ENCODE measurements around the gene ACKR3. TPM values are rescaled to one million over a fixed set of nuclear protein-coding genes. Genes with fewer than 3 reads are reported as not detected.

The ACKR3 gene
- total and polyA plus RNA-seq, 10 of the 15 experiments (the other 5 are each of a cell fraction or from before 2014, with no cell fraction given): 3.0 to 154 (median 6.4) TPM

DNA sequence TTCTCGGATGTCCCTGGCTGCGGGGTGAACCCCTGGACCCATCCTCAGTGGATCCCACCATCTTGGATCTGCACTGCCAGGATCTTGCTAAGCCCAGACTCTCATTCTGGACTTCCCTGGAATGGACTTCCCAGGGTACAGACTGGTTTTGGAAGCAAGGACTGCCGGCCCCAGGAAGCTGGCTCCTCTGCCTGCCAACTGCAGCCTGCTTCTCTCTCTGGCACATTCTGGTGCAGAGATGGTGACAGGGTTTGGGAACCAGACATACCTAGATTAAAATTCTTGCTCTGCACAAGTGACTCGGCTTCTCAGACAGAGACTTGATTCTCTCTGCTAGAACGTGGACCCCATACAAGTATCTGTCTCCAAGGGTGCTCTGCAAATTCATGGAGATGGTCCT is 29.4 kb downstream of the ACKR3 start:
- in situ Hi-C loops (cut with MboI): no loop called here
- H3K27me3 ChIP-seq (replicated peaks in 1 of 2; ENCODE audit: control insufficient read depth in 2 of 2, insufficient read depth in 2 of 2, low read length in 1 of 2): no peaks in the 10 kb centered on the region

More for the DNA sequence above, 29.4 kb downstream of the ACKR3 start:
- DNase-seq (ENCODE audit: low read depth, low spot score): no peak
- RAD21 ChIA-PET (ENCODE audit: unreplicated experiment): interaction anchor here (2.3 kb wide), 1 partner anchor 30 kb away, joined by 5 read pairs; the partner anchor contains the start of gene ACKR3
- POLR2A ChIA-PET: no interaction called here
- intact Hi-C loops (cut with micrococcal nuclease; ENCODE audit: unreplicated experiment): no loop called here
- no peak overlapping the region for H3K27ac ChIP-seq (ENCODE audit: control insufficient read depth, insufficient read depth)
- H3K4me1 ChIP-seq (ENCODE audit: control insufficient read depth, insufficient read depth, low read length): no peaks in the 10 kb centered on the region
- H3K4me3 ChIP-seq: no peak overlapping the region
- H3K79me2 ChIP-seq (ENCODE audit: control insufficient read depth, insufficient read depth, low read length): no peaks in the 10 kb centered on the region
- FAIRE-seq: no peak
- H3K9ac ChIP-seq (ENCODE audit: control insufficient read depth, insufficient read depth, low read length): no peak overlapping the region
- ATAC-seq: no peak
- SMC1A ChIA-PET (ENCODE audit: uncharacterized antibody, unreplicated experiment): interaction anchor here (0.9 to 2.7 kb wide), 6 partner anchors 8 to 86 kb away, joined by 3 to 11 read pairs (median 4); partner anchors contain the start of gene ACKR3
- no peak overlapping the region for H2AFZ ChIP-seq (ENCODE audit: control insufficient read depth, low read depth, low read length)
- H3K9me3 ChIP-seq (replicated peaks; ENCODE audit: control insufficient read depth, insufficient read depth, low read length): no peaks in the 10 kb centered on the region; the same call in 2 of the 3 replicates
- 54% methylated on average over 5 of the region's 5 CpGs for WGBS (ENCODE audit: insufficient coverage, insufficient replicate concordance, low lambda C conversion rate, missing lambda C conversion rate)
- no peaks in the 10 kb centered on the region for H3K36me3 ChIP-seq (ENCODE audit: control insufficient read depth in 2 of 2, insufficient read depth in 2 of 2, low read length in 1 of 2)
- H4K20me1 ChIP-seq (ENCODE audit: control insufficient read depth, insufficient read depth): no peaks in the 10 kb centered on the region
- no peak overlapping the region for H3K4me2 ChIP-seq (ENCODE audit: control insufficient read depth, insufficient read depth)
- CTCF ChIA-PET: interaction anchor here (1.8 kb wide), 1 partner anchor 28 kb away, joined by 4 read pairs; no protein-coding TSS in a partner anchor
- BruUV-seq (replicated peaks): no TSS peak
- TF ChIP-seq TCF7 (IDR thresholded peaks at IDR 0.05; ENCODE audit: borderline replicate concordance) (no peak), RBBP5 (conservative IDR thresholded peaks at IDR 0.05) (no peak)
- TF ChIP-seq, protein P1, sequence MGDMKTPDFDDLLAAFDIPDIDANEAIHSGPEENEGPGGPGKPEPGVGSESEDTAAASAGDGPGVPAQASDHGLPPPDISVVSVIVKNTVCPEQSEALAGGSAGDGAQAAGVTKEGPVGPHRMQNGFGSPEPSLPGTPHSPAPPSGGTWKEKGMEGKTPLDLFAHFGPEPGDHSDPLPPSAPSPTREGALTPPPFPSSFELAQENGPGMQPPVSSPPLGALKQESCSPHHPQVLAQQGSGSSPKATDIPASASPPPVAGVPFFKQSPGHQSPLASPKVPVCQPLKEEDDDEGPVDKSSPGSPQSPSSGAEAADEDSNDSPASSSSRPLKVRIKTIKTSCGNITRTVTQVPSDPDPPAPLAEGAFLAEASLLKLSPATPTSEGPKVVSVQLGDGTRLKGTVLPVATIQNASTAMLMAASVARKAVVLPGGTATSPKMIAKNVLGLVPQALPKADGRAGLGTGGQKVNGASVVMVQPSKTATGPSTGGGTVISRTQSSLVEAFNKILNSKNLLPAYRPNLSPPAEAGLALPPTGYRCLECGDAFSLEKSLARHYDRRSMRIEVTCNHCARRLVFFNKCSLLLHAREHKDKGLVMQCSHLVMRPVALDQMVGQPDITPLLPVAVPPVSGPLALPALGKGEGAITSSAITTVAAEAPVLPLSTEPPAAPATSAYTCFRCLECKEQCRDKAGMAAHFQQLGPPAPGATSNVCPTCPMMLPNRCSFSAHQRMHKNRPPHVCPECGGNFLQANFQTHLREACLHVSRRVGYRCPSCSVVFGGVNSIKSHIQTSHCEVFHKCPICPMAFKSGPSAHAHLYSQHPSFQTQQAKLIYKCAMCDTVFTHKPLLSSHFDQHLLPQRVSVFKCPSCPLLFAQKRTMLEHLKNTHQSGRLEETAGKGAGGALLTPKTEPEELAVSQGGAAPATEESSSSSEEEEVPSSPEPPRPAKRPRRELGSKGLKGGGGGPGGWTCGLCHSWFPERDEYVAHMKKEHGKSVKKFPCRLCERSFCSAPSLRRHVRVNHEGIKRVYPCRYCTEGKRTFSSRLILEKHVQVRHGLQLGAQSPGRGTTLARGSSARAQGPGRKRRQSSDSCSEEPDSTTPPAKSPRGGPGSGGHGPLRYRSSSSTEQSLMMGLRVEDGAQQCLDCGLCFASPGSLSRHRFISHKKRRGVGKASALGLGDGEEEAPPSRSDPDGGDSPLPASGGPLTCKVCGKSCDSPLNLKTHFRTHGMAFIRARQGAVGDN (IDR thresholded peaks at IDR 0.05): no peak
